Measurements from ENCODE around the gene D2HGDH. TPM values are rescaled to one million over a fixed set of nuclear protein-coding genes. Genes with fewer than 3 reads are reported as not detected.

Gene D2HGDH
- total and polyA plus RNA-seq, 2 of the 13 experiments (the other 11 are each of a cell fraction or from before 2014, with no cell fraction given), result 19.2 to 20.3 TPM

DNA sequence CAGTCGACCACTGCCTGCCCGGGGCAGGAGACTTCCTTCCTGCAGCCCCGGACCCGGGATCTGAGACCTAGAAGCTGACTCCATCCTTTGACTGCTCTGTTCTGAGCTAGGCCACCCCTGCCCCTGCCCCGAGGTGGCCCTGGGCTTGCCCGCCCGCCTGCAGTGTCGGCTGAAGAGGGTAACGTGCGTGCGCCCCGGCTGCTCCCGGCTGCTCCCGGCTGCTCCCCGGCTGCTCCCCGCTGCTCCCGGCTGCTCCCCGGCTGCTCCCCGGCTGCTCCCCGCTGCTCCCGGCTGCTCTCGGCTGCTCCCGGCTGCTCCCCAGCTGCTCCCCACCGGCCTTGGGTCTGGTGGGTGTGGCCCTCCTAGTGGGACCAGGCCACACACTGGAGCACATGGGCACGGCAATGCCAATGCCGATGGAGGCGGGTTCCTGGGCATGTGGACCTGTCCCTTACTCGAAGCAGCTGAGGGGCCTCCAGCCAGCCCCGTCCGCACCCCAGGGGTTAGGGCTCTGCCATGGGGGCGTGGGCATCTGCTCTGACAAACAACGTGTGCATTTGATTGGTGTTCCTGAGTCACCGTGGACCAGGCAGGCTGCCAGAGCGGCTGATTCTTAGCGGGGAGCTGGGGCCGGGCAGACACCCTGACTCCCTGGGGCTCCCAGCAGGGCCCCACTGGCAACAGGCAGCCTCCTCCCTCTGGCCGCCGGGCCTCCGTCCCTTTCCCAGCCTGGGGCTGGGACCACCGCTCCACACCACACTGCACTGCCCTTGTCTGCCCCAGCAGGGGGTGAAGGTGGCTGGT, 40.2 kb downstream of the D2HGDH start (continued):
- TF ChIP-seq ZBTB2 (CRISPR knock-in tag; IDR thresholded peaks at IDR 0.05; ENCODE audit: low read depth) (peak; percentile 58; the same call in 1 of the 2 replicates), JARID2 (CRISPR knock-in tag; IDR thresholded peaks at IDR 0.05; ENCODE audit: insufficient replicate concordance) (no peak), ATF7-NPFF (CRISPR knock-in tag; IDR thresholded peaks at IDR 0.05; ENCODE audit: low read depth) (0 out of 2 replicates have a peak, but pooled peaks have one; percentile 45), KMT2B (CRISPR knock-in tag; IDR thresholded peaks at IDR 0.05) (no peak), GATA4 (IDR thresholded peaks at IDR 0.05; ENCODE audit: borderline replicate concordance, low read depth) (no peak), MYNN (CRISPR knock-in tag; IDR thresholded peaks at IDR 0.05; ENCODE audit: low read depth) (no peak; the same call in 1 of the 2 replicates), RFX1 (IDR thresholded peaks at IDR 0.05) (no peak), SETDB1 (CRISPR knock-in tag; IDR thresholded peaks at IDR 0.05; ENCODE audit: borderline replicate concordance) (no peak), HCFC1 (IDR thresholded peaks at IDR 0.05; ENCODE audit: low read depth, low read length) (no peak), ZNF275 (CRISPR knock-in tag; IDR thresholded peaks at IDR 0.05; ENCODE audit: borderline replicate concordance) (peak; percentile 93), ZEB1 (IDR thresholded peaks at IDR 0.05; ENCODE audit: insufficient replicate concordance, low read depth) (no peak), NONO (IDR thresholded peaks at IDR 0.05) (no peak), NONO (CRISPR knock-in tag; conservative IDR thresholded peaks at IDR 0.05) (peak; percentile 81), ATF7 (IDR thresholded peaks at IDR 0.05) (no peak), ATF7 (CRISPR knock-in tag; IDR thresholded peaks at IDR 0.05) (0 out of 2 replicates have a peak, but pooled peaks have one; percentile 19), MAFF (IDR thresholded peaks at IDR 0.05; ENCODE audit: low read depth, low read length) (no peak), FOXM1 (CRISPR knock-in tag; IDR thresholded peaks at IDR 0.05) (no peak), ZNF678 (CRISPR knock-in tag; IDR thresholded peaks at IDR 0.05) (no peak), ZNF768 (CRISPR knock-in tag; IDR thresholded peaks at IDR 0.05) (no peak), GATAD2A (CRISPR knock-in tag; IDR thresholded peaks at IDR 0.05) (no peak), ZNF775 (CRISPR knock-in tag; IDR thresholded peaks at IDR 0.05; ENCODE audit: borderline replicate concordance) (peak; percentile 71; the same call in 1 of the 2 replicates)
- TF ChIP-seq, protein P1, sequence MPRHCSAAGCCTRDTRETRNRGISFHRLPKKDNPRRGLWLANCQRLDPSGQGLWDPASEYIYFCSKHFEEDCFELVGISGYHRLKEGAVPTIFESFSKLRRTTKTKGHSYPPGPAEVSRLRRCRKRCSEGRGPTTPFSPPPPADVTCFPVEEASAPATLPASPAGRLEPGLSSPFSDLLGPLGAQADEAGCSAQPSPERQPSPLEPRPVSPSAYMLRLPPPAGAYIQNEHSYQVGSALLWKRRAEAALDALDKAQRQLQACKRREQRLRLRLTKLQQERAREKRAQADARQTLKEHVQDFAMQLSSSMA (CRISPR knock-in tag; IDR thresholded peaks at IDR 0.05), result 0 out of 2 replicates have a peak, but pooled peaks have one; percentile 38
- TF ChIP-seq, protein P2, sequence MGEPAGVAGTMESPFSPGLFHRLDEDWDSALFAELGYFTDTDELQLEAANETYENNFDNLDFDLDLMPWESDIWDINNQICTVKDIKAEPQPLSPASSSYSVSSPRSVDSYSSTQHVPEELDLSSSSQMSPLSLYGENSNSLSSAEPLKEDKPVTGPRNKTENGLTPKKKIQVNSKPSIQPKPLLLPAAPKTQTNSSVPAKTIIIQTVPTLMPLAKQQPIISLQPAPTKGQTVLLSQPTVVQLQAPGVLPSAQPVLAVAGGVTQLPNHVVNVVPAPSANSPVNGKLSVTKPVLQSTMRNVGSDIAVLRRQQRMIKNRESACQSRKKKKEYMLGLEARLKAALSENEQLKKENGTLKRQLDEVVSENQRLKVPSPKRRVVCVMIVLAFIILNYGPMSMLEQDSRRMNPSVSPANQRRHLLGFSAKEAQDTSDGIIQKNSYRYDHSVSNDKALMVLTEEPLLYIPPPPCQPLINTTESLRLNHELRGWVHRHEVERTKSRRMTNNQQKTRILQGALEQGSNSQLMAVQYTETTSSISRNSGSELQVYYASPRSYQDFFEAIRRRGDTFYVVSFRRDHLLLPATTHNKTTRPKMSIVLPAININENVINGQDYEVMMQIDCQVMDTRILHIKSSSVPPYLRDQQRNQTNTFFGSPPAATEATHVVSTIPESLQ (CRISPR knock-in tag; conservative IDR thresholded peaks at IDR 0.05), result no peak
- TF ChIP-seq, protein P3, sequence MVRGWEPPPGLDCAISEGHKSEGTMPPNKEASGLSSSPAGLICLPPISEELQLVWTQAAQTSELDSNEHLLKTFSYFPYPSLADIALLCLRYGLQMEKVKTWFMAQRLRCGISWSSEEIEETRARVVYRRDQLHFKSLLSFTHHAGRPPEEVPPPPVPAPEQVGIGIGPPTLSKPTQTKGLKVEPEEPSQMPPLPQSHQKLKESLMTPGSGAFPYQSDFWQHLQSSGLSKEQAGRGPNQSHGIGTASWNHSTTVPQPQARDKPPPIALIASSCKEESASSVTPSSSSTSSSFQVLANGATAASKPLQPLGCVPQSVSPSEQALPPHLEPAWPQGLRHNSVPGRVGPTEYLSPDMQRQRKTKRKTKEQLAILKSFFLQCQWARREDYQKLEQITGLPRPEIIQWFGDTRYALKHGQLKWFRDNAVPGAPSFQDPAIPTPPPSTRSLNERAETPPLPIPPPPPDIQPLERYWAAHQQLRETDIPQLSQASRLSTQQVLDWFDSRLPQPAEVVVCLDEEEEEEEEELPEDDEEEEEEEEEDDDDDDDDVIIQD (CRISPR knock-in tag; IDR thresholded peaks at IDR 0.05; ENCODE audit: low read depth), result no peak

Data from HepG2 (cell line).